ENCODE data around the gene LRMDA.
A peak's percentile ranks its signal among the peaks of the same experiment; 100 is the strongest.

Gene LRMDA

DNA sequence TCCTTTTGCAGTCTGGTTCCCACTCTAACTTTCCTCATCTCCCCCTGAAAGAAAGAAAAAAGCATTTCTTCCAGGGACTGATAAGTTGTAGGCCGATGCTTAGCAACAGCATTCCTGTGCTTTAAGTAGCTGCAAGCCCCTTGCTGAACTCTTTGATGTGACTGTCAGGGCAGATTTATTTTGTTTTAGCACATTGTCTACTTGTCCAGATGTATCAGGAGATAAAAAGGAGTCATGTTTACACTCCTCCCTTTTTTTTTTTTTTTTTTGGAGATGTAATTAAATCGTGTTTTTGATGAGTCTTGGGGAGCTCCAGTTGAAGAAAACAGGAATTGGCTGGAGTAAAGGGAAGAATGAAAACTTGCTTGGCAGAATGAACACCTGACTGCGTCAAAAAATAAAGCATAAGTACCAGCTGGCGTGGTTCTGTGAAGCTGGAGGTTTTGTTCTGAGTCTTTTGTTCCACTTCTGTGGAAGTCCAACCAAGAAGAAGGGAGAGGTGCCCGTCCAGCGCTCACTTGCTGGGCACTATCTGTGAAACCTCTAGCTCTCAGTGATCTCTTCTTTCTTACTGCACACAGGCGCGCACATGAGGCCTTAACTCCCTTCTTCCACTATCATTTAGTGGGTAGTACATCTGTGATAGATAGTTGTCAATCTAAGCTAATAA lies 871.7 kb downstream of the LRMDA start:
- DNase-seq: no peak

DNA sequence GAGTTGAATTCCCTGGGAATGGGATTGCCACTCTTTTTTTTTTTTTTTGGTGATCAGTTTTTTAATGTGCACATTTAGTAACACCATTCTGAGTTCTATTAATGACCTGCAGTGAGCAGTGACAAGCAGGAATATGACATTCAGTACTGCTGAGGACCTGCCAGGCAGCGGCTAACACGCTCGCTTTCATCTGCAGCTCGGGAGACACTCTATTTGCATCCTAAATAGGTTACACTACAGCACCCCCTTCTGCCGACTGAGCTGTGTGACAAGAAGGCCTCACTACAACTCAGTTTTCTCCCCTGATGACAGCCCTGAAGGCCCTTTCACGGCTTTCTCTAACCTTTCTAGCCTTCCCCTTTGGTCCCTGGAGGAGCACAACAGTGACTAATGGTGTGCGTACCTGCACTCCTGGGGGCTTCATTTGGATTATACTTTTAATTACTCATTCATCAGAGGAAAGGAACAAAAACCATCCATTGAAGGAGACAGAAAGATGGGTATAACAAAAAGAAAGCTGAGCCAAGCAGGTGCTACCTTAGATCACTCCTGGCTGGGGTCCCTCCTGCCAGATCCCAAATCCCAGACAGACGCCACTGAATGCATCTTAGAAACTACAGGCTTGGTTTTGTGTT lies 872.4 kb downstream of the LRMDA start:
- DNase-seq: peak; percentile 73

DNA sequence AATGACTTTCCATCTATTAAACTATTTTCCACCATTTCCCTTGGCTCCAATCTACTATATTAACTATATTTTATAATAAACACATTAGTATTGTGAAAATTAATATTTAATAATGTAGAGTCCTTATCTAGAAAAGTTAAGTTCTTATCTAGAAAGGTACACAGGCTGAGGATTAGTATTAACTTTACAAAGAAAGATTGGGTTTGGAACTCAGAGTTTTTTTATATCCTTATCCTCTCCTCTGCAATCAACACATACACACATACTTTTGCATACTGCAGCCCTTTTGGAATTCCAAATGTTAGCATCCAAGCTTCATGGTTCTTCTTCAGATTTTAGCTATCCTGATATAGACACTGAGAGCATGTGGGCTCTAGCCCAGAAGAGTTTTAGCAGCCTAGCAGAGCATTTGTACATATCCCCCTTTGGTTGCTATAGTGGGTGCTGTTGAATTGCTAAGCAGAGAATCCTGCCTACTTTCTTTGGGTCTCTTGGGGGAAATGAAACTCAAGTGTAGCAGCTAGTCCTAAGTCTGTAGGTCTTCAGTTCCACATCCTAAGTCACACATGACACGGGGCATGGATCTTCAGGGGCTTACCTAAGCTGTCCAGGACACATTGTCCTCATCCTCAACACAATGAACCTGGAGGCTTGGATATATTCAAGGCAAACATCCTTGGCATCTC lies 874.6 kb downstream of the LRMDA start:
- no peak for DNase-seq

DNA sequence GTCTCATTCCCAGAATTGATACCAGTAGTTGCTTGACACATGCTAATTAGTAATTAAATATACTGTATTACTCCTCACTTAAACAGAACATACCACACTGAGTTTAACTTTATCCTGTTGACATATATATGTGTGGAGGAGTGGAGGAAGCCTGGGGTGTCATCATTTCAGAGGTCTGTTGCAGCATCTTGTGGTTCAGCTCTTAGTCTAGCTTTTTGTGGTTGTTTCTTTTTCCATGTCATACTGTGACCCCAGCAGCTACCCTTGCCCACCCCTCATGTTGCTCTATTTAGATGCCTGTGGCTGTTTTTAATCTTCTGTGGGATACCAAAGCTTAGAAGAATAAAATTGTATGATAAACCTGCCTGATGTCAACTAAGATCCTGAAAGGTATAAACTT lies 875.4 kb downstream of the LRMDA start:
- DNase-seq: no peak

DNA sequence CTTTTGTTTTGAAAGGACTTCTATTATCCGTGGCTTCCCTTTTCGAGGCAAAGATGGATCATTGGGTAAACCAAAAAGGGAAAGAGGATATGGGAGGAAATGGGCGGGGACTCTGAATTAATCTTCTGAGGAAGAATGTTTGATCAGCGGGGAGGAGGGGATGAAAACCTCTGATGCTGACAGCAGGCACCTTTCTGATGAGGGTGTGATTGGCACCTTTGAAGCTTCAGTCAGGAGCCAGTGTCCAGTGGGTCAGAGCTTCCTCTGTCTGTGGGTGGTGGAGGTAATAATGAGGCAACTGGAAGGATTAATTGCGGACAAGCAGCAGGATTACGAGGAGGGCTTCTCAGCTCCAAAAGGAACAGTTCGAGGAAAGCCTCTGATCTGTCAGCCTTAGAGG lies 877.6 kb downstream of the LRMDA start:
- DNase-seq: no peak

DNA sequence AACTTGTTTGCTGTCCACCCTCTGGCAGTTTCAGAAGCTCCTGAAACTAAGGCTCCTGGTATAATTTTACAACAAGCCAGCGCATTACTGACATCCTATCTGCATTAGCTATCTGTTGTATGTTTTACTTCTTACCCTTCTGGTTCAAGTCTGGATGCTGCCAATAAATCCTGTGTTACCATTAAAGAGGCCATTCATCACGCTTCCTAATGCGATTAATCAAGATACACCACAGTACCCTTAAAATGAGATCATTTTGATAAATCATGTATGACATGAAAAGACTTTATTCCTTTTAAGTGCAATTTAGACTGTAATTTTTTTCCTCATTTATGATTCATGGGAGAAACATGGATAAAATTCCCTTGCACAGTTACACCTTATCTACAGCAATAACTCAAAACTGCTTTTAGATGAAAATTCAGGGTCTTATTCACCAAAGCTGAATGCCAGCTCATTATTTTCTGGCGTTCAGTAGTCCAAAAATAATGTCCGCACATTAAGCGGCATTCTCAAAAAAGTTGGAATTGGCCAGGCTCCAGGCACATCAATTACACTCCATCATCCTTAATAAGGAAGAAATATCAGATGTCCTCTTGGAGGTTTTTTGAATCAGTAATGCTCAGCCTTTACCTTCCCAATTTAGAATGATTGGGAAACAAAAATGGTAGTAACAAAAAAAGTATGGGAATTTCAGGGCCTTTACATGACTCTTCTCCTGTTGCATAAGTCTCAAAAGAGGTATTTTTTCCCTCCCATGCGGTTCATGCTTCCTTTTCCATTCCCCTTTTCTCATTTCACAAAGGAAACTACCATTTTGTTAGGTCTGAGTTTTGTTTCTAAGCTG lies 878.5 kb downstream of the LRMDA start:
- no peak for DNase-seq

DNA sequence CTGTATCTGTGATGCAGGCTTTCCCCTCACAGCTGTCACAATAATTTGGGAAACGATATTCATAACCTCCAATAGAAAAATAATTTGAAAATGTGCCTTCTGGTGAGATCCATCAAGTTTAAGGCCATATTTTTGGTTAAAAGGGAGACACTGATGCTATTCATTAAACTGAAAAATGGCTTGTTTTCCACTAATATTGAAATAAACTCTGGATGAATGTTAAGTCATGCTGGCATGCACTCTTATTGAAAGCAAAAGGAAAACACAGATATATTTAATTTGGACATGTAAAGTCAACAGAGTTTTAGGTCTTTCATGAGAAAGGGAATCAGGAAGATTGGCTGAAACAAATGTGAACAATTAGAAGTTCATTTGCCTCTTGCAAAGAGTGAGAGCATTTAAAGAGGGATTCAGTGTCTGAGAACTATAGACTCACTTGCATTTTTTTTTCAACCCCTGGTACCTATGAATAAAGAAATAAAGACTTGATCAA lies 879.2 kb downstream of the LRMDA start:
- DNase-seq: no peak

DNA sequence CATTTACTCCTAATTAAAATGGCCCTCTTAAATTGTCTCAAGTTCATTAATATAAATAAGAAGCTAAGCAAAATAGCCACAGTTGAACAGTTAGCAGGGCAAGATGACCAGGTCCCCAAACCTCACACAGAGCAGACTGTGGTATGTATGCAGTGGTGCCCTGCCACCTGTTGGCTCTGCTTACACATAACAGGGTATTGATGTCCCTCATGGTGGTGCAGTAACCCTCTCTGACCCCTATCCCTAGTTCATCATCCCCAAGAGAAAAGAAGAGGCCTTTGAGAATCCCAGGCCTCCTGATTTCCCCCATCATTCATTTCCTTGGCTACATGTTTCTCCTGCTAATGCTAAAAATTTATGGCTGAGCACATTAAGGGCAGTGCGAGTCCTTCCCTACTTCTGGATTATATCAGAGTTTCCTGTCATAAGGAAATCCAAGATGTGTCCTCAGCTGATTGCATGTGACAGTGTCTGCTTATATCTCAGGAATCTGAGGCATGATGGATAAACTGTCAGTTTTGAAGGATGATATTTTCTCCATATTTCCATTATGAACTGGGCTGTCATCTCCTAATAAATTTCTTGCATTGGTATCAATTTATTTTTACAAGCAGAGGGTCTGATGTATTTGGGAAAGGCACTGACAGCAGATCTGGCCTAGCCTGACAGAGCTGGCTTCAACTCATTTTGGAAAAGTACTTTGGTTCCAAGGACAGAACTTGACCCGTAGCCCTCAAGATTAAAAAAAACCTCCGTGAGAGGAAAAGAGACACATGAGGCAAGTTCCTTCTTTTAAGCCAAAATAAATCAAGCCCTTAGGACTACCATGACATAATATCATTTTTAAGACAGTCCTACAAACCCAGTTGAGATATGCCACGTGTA lies 880.6 kb downstream of the LRMDA start:
- DNase-seq: no peak

DNA sequence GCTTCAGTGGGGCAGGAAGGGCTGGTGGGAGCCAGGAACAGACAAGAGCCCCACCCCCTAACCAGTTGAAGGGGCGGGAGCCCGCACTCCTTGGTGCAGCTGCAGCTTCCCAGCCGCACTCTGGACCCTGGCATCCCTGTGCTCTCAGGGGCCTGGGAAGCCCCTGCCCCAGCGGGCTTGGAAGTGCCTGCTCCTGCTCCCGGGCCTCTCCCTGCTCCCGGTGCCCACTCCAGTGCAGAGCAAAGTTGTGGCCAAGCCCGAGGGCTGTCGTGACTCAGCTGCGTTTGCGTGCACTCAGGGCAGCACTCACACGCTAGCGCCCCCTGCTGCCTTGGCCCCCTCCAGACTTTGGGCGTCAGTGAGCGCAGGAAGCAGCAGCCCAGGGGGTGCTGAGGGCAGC lies 883.8 kb downstream of the LRMDA start:
- no peak for DNase-seq

DNA sequence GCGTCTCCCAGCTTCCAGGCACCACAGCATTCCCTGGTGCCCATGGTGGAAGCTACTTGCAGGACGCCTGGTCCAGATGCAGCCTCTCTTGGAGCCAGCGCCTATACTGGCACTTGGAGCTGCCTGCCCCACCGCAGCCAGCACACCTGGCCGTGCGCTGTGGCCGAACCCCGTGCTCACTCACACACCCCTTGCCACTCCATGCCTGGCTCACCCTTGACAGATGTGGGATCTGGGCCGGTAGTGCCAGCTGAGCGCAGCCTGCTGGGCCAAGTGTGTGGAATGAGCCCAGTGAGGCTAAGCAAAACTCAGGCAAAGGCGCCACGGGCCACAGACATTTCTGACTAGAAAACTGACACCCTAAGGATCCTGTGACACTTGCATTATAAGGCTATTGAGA lies 884.8 kb downstream of the LRMDA start:
- no peak for DNase-seq

DNA sequence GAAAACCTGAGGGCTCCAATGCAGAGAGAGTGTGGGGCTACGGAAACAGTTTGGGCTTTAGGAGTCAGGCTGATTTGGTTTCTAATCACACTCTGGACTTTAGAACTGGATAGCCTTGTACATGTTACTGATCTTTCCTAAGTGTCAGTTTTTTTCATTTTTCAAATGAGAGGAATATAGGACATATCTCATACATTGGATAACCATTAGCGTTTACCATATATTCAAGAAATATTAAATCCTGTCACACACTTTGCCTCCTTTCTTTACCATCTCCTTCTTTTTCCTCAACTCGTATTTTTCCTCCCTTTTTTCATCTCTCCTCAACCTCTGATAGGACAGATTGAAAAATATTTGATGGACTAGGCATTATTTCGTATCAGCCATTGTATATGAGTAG lies 885.7 kb downstream of the LRMDA start:
- DNase-seq: no peak

DNA sequence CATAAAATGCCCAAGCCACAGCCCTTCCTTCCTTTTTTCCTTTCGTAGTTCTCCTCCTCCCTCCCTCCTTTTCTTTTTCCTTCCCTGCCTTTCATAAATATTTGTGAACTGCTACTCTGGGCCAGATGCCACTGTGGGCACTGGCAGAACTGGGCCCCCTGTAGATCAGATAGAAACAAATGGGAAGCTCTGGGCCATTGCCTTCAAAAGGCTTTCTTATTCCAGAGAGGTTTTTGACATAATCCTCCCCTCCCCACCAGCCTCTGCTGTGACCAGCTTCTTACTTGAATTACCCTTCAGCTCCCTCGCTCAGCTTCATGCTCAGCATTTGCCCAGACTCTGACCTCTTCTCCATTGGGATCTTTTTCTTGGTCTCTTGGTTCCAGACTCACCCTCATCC lies 886.8 kb downstream of the LRMDA start:
- no peak for DNase-seq

DNA sequence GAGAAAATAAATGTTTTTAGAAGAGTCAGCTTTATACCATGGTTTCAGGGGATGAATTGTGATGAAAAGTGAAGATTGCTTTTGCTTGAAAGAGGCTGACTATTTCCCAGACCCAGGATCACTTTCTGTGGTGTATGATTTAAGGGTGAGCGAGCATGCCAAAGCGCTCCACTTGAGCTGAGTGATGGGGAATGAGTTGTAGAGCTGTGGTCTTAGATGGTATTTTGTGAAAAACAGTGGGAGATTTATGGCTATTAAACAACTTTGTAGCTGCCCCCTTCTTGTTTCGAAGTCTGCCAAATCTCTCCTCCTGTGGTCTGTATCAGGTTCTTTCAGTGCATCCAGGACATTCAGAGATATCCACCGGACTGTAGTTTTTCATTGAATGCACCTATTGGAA lies 888.2 kb downstream of the LRMDA start:
- DNase-seq: no peak

DNA sequence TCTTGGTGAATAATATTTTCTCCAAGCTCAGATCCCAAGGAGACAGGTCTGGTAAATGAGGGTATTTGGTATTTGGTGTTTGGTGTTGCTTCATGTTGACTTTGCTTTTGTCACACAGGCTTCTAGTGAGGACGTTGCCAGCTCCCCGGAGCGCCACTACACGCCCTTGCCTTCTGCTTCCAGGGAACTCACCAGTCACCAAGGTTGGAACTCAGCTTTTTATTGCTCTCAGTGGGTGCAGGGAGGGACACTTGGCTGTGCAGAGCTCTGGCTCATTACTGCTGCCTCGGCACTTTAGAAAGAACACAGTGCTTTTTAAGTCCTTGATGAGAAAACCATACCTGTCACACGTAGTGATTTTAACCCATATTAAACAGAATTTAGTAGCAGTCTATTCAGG lies 892.9 kb downstream of the LRMDA start:
- DNase-seq: no peak

DNA sequence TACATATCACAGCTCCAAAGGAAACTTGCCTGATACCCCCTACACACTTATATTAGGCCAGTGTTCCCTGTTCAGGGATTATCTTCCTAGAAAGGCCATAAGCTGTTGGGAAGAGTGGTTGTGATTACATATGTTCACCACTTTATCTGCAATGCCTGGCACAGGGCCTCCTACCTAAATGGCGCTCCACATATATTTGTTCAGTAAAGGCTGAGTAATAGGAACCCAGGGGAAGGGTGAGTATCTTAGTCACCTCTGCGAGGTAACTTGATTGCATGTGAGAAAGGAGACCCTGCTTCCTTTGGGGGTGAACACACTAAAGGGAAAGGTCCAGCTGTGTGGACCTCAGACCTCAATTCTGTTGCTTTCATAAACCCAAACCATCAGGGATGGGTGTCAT lies 896.0 kb downstream of the LRMDA start:
- no peak for DNase-seq

DNA sequence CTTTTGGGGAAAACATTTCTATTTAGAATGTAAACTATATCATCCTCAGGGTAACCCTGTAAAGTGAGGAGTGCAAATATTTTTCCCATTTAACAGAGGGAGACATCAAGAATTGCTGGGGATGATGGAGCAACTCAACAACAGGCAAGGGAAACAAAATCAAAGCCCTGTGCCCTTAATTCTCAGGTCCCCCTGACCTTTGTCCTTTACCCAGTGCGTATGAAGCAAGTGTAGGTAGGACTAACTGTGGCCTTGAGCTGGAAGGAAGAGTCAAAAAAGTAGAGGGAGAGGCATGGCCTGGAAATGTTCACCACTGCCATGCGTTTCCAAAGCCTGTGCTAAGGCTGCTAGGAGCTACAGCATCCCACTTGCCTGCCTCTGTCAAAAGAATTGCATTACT lies 896.9 kb downstream of the LRMDA start:
- DNase-seq: no peak

DNA sequence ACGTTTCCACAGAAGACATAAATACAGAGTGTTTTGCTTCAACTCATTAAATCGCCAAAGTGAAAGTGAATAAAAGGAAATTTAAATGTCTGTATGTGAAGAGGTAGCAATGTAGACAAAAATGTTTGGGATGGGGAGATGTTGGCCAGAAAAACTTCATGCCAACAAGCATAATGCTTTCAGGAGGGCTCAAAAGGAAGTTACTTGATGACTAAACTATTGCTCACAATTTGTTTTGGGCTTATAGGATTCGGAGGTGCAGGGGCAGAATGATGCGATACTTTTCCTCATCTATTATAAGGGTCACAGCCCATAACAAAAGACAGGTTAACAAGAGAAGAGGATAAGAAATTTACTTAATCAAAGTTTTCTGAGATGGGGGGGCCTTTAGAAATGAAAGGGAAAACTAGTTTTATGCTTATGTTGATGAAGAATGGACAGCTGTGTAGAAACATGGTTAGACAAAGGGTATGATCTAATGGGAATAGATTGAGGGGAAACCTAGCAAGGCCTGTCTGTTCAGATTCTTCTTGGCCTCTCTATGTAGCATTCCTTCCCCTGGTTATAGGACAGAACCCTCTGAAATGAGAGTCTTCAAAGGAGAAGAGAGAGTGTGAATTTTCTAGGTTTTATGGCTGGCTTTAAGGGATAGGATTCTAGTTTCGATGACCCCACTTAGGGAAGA lies 898.6 kb downstream of the LRMDA start:
- no peak for DNase-seq

DNA sequence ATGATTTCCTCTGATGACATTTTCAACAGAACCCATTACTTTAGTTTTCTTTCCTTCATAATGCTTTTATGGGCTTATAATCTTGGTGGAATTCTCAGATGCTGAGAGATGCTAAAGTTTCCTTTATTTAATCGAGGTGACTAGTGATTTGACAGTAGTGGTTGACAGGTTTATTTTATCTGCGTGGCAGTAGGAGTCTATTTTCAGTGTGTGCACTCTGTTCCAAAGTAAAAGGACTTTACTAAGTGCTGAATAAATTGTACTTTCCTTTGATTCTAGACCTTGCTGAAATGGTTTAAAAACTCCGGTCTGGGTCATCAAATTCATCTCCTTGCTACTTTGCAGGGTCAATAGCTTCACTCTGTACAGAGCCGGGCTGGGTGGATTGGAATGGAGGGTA lies 900.3 kb downstream of the LRMDA start:
- DNase-seq: no peak

DNA sequence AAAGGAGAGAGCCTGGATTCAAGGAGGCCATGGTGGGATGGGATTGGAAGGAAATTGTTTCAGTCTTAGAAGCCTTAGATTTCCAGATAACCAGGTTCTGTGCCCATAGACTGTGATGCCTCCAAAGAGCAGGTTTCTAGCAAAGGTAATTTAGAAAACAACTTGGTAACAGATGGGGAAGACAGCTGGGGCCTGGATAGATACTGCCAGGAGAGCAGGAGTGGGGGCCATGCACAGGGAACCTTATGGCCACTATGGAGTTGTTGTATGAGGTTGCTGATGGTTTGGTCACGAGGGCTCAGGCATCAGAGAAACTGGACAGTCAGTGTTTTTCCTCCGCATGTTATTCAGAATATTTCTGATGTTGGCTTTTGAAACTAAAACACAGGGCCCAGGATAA lies 901.9 kb downstream of the LRMDA start:
- DNase-seq: no peak

DNA sequence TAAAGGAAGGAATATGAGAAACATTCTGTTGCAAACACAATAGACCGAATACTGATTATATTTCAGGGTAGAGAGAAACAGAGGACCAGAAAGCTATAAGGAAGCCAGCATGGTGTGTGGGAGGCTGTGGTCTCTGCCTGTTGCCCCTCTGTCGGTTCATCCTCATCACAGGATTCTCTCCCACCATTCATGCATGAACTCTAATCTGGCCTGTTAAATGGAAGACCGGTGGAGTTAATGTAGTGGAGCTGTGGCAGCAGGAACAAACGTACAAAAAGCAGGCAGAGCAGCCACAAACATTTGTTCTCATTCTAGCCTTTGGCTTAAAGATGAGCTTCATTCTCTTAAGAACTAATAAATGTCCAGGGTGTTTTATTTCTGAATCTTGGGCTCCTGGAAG lies 902.4 kb downstream of the LRMDA start:
- no peak for DNase-seq

DNA sequence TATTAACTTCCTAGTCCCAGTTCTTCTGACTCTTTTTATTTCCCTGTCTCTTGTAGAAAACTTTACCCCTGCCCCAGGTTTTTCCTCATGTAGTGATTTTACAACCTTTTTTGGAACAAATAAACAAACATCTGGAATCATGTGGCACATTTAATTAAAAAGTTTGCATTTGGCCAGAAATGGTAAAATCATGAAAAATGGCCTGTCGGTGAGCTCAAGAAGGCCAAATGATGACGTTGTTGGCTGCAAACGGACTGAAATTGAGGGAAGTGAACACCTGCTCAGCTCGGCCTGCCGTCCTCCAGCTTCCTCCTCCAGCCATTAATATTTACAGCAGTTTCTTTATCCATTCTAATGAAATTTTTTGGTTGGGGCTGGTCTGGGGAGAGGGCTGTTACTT lies 902.8 kb downstream of the LRMDA start:
- DNase-seq: no peak
